NCI-H1092 treated with DMSO at 0.1 percent for 48 hours (cell line): ENCODE results near the gene FSTL4.

Experiments used
- DNase-seq: peaks from one replicate; lab custom pipeline; 2025; lab: John Stamatoyannopoulos, UW

Gene FSTL4

DNA sequence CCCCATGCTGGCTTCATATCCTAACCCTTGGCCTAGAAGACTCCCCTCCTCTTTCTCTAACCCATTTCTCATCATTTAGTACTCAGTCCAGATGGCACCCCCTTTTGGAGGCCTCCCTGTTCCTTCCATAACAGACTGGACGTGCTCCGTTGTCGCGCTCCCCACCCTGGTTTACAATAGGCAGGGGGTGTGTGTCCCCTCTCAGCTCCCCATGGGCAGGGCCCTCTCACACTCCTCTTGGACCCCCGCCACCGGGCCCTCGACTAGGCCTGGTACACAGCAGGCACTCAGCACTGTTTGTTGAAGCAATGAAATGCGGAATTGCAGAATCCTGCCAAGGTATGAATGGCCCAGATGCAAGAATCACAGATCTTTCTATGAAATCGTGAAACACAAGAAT, 227.4 kb downstream of the FSTL4 start:
- no peak for DNase-seq

DNA sequence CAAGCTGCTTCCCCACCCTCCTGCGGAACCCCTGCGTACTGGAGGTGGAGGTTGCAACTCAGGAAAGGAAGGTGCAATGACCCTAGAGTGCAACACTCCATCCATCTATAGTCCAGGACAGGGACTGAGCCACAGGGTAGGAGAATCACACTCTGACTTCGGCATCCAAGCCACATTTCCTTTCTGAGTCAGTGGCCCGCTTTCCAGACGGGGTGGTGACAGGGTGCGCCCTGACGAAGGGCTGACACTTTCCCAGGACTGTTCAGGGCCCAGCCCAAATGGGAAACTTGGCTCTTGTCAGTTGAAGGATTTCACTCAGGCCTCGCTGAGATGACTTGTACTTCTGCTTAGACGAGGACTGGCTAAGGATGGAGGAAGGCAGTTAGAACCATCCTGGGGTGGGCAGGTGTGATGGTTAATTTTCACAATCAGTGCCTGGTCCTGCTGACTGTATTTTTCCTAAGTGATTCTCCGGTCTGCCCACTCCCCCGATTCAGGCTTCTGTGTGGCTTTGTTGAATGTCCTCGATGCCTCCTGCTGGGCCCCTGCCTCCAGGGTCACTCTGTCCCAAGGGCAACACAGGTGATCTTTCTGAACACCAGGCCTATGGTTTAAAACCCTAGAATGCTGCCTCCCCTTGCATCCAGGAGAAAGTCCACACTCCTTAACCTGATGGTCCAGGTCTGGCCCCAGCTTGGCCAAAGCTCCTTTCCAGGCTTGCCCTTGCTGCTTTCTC, 228.1 kb downstream of the FSTL4 start:
- no peak for DNase-seq

DNA sequence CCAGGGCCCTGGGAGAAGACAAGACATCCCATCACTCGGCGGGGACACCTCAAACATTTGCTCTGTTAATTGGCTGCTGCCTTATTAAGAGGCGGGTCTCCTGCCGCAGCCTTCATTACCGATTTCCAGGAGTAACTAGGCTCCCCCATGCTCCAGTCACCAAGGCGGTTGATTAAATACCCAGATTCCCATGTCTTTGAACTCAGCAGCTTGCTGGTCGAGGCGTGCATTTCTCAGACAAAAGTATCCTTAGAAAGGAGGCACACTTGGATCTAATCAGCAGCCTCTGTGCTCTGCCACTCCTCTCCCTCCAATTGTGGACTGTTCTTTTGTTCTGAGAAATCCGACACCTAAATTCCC, 228.8 kb downstream of the FSTL4 start:
- DNase-seq = no peak

DNA sequence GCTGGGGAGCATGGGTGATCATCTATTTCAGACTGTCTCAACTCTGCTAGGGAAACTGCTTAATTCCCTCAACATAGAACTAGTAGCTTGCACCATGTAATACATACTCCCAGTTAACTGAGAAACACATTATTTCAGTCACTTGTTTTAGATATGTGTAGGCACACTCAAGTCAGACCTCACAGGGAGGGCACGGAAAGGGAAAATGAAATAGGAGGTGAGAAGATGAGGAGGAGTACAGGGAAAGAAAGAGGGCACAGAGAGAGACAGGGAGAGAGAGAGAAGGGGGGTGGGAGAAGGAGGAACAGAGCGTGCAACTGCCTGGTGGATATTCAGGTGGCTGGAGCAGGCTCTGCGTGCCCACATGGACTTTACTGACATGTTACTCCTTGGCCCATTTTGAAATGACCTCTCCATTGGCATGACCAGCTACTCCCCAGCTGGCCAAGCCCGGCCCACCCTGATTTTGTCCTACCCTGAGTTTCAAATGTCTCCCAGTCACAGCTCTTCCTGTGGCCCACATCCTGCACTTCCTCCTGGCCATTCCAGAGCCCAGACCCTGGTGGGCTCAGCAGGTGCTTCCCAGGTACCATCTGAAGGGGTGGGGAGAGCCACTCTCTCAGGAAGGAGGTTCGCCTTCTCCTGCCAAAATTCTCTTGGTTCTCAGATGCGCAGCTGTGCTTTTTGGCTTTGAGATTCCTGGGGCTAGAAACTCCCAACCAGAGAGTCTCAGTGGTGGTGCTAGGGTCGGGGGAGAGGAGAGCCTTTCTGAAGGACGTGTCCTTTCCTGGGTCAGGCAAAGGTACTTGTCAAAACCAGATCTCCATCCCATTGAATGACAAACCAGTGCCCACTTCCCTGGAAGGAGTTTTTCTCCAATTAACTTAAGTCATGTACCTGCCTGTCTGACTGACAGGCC, 229.4 kb downstream of the FSTL4 start:
- no peak for DNase-seq

DNA sequence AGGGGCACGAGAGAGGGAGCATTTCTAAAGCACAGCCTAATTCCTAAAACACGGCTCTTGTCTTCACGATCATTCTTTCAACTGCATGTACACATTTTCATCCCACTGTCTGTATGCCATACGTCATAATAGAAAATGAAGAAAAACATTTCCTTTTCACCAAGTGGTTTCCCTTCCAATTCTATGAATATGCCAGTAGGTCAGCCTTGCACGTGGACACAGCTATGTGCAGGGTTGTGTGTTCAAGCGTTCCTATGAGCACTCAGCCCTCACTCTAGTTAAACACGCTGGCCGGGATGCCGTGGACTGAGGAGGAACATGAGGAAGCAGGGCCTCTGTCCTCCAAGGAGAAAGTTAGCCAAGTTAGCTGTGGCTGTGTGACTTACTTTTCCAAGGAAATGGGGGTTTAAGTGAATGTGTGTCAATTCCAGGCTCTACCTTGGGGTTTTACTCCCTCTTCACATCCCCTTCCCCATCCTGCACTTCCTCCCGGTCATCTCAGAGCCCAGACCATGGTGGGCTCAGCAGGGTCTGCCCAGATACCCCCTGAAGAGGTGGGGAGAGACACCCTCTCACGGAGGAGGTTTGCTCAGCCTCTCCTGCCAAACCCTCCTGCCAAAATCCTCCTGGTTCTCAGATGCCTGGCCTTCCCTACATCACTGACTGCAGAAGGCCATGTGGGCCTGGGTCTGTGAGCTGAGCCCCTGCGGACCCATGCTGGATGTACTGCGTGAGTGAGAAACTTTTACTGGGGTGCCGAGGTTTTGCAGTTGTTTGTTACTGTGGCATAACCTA, 230.6 kb downstream of the FSTL4 start:
- no peak for DNase-seq

DNA sequence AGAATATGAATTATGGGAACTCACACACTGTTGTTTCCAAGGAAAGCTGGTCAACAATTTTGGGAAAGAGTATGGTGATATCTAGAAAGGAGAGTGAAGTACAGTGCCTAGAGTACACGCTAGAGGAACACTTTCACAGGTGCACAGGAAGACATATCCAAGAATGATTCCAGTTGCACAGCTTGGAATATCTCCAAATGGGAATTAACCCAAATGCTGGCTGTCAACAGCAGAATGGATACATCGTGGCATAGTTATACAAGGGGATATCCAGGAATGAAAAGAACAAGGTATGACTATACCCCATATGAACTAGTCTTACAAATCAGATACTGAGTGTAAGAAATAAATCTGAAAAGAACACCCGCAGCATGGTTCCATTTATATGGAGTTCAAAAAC, 231.3 kb downstream of the FSTL4 start:
- no peak for DNase-seq

DNA sequence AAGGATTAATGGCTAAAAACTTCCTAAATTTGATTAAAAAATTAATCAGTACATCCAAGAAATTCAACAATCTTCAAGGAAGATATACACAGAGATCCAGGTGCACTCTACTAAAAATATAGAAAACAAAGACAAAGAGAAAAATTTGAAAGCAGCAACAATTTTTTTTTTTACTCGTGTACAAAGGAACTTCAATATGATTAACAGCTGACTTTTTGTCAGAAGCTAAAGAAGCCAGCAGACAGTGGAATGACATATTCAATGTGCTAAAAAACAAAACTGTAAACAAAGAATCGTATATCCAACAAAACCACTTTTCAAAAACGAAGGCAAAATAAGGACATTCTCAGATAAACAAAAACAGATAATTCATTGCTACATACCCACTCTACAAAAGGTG, 234.6 kb downstream of the FSTL4 start:
- no peak for DNase-seq

DNA sequence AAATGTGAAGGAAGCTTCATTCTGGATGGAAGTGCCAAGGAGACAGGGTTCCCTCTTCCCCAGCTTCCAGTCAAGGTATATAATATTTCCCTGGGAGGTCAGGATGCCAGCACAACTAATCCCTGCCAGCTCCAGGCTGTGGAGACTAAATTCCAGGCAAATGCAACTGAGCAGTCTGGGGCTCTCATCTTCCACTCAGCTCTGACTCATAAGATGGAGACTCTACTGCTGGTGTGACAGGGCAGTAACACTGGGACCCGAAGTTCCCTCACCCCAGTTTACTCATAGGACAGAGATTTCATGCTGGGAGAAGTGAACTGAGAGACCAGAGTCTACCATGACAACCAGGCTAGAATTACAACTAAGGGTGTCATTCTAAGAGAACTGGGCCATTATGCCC, 235.4 kb downstream of the FSTL4 start:
- DNase-seq = no peak

DNA sequence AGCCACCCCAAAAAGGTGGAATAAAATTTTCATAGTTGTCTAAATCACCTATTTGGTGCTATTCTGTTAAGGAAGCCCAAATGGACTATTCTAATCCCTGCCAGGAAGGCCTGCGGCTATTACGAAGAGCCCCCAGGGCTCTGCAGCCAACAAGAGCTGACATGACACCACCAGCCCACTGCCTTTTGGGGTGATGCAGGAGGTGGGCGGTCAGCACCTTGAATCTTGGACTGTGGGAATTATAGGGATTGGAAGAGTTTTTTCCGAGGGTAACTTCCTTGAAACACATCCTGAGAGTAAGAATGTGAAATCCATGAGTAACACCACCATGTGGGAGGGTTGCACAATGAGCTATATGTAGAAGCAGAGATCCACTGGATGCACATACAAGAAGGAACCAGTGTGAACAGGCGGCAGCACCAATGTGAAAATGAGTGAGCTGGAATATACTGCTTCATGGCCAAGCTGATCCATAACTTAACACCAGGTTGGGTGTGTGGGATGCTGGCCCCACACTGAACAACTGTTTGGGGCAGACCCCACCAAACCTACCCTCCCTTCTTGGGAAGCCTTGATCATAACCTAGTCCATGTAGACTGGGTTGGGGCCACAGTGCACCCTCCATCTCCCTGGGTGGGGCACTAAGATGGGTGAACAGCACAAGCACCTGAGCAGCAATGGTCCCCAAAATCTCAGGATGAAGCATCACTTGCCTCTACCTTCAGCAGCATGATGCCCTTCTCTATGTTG, 239.0 kb downstream of the FSTL4 start:
- no peak for DNase-seq

DNA sequence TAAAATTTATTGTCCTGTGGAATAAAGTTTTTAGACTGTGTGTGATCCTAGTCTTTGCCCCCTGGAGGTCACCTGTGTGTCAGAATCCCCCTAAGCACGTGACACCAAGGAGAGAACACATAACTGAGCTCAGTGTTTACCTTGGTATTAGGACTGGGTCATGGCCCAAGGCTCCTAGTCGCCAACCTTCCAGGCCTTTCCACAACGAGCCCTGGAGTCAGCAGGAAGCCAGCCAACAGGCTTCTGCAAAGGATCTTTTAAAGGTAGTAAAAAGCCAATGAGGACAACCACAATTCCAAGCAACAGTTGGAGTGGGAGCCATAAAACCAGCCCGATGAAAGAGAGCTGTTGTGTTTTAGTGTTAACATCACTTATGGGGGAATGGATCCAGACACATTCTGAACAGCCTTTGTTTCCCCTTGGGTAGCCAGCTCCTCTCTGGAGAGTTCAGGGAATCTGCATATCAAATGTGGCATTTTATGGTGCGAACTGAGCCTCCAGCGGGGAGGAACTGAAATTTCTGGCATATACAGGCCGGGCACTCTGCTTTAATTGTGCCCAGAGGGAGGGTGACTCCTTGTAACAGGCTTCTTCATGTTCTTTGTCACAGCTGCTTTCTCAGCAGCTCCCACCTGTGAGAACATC, 239.9 kb downstream of the FSTL4 start:
- no peak for DNase-seq

DNA sequence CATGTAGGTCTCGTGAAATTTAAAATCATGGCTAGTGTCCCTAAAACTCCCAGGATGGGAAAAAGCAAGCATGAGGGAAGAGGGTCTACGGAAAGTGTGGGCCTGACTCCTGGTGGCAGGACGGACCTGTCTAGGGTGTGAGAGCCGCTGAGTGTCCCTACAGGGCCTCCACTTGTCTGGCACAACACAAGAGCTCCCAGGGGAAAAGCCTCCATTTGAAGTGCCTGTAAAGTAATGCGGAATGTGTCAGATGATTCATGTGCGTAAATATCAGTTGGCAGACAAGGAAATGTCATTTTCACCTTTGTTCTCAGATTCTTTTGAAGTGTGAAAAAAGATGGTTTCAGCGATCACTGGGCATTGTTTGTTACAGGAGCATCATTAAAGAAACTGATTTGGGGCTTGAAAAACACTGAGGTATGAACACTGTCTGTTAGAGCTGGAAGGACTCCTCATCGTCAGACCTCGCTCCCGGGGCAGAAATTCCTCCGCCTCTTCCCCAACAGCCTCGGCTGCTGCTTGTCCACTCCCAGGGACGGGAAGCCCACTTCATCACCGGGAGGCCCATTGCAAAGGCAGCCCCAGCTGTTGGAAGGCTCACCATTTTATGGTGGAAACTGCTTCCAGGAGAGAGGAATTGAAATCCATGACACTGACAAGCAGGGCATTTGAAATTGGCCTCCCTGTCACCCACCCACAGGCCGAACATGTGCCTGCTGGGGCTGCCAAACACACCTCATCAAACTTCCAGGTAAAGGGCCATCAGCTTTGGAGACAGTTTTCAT, 240.8 kb downstream of the FSTL4 start:
- DNase-seq = no peak

DNA sequence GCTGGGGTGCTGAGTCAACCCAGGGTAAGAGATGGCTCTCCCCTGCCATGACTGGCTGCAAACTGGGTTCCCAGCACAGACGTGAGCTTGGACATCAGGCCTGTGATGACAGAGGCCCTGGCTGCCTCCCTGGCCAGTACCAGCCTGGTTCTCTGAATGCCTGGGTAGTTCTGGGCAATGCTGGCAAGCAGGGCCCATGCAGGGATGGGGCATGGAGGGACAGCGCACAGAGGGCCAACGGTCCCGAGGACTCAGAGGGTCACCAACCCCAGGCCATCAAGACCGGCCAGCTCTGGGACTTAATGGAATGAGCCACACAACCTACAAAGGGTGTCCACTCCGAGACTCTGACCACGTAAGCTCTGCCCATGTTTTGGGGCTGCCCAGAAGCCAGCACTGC, 241.4 kb downstream of the FSTL4 start:
- DNase-seq = no peak

DNA sequence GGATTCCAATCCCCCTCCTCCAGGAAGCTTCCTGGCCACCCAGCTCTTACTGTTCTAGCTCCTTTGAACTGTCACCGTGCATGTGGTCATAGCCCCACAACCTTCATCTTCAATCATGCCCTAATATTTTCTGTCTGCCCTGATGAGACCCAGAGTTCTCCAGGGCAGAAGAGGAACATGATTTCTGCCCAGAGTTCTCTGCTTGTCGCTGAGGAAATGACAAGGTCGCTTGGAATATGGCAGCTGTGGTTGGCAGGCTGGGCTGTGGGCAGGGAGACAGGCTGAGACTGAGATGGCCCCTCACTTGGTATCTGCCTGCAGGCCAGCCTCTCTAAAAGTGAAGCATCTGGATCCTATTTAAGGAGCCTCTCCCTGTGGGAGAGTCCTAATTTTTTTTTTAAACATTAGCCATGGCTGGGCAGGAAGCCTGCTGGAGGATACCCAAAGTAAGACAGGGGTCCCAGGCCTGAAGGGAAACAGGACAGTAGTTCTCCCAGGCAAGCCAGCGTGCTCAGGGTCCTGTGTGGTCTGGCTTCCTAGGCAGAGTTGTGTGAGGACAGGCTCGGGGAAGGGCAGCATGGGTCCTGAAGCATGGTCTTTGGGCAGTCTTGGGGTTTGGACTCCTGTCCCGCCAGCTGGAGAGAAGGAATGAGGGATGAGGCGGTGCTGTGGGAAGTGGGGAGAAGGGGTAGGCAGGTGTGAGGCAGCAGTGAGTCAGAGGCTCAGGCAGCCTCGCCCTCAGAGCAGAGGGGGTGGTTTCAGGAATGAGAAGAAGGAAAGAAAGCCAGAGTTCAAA, 242.1 kb downstream of the FSTL4 start:
- DNase-seq = no peak

DNA sequence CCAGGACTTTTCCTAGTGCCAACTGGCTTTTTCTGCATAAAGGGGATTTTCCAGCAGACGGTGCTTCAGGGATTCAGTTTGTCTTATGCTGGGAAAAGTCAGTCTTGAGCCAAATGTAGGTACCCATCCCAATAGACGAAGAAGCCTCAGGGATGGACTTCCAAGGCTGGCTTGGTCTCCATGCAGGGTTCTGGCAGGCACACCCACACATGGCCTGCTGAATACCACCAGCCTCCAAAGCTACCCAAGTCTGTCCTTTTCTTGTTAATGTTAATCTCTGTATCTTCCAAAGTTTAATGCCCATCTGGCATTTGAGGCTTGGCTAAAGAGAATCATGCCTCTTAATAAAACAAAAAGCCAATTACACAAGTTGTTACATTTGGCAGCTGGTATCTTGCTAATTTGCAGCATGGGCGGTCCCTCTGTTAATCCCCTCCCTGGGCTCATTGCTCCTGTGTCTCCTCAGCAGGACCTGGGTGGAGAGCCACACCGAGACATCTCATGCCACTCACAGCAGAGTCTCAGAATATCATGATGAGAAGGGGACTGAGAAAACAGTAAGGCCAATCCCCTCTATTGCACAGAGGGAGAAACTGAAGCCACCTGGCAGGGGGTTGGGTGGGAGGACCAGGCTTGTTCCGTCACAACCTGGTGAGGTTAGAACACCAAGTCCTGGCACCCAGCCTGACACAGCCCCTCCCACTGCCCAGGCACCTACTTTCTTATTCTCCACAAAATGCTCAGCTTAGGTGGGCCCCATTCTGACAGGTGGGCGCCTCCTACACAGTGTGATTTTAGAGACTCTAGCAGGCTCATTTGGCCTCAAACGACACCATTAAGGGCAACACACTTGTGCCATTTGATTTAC, 243.2 kb downstream of the FSTL4 start:
- DNase-seq = no peak

DNA sequence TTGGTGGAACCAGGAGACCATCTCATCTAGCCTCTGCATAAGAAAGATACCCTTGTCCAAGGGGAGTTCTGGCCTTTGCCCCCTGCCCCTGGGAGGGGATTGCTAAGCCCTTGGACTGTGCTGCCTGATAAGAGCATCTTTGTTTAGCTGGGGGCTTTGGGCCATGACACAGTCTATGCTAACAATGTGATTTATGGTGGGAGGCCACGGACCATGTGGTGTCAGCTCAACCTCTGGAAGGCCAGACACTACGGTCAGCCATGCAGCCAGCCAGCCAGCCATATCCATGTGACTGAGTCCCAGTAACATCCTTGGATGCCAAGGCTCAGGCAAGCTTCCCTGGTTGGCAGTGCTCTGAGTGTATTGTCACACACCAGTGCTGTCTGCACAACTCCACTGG, 244.4 kb downstream of the FSTL4 start:
- DNase-seq = no peak

DNA sequence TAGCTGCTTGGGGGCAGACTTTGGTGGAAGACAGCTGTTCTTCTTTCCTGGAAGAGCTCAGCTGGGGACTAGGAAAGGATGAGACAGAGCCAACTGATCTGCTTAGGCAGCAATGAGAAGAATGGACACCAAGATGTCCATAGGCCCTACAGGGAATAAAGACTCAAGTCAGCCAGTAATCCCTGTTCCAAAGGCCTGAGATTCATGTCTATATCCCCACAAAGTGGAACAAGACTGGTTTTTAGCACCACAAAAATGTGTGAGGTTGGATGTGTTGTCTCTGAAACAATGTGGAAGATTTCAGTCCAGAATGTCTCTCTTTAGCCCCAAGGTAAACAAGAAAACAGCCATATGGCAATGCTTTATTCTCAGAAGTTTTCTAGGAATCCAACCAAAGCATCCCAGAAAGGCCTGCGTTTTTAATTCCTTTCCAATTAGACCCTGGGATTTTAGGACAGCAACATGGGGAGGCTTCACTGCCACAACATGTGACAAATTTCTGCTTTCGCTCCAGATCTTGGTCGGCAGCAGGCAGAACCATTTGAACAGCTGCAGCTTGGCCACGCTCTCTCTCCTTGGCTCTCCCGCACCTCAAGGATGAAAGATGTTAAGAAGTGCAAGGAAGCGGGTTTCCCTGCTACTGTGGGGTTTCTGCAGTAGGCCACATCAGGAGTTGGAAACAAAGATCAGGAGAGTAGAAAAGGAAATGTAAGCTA, 245.1 kb downstream of the FSTL4 start:
- no peak for DNase-seq

DNA sequence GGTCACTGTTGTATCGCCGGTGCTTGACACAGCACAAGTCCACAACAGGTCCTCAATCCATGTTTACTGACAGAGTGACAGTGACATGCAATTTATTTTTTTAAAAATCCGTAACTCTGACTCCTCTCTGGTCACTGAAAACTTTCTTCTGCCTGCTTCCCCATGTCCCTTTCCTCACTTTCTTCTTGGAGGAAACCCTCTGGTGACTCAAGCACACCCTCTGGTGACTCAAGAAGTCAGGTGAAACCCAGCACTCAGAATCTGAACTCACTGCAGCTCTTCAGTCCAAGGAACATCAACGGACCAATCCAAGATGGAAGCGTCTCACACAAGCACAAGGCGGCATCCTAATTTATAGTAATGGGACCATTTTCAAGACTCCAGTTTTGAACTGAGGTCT, 245.9 kb downstream of the FSTL4 start:
- DNase-seq = no peak

DNA sequence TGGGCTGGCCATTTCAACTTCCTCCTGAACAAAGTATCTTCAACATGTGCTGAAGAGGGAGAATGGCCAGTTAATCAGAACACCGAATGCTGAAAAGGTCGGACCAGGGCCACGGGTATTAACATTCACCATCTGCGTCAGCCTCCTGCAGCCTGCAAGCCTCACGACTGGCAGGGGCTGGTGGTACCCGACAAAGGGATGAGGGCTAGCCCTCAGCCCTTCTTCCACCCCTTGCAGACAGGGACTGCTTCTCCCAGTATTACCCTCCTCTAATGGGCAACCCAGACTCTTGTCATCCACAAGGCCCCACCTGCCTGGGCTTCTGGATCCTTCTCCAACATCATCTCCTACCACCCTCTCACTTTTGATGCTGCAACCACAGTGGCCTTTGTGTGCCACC, 246.6 kb downstream of the FSTL4 start:
- DNase-seq = no peak
